HepG2 (cell line): ENCODE results near the gene MMP24OS. TPM values are rescaled to one million over a fixed set of nuclear protein-coding genes. Genes with fewer than 3 reads are reported as not detected.
A peak's percentile ranks its signal among the peaks of the same experiment; 100 is the strongest.

Experiments
- BORCS8-MEF2B ChIP-seq: sonication (generic); formaldehyde crosslinking; IDR thresholded peaks from 2 replicates; pipeline ENCODE4 v1.8.0; 2022; ENCODE audit warnings: mild to moderate bottlenecking, missing genetic modification reagents
- HOXA3 ChIP-seq: sonication (generic); formaldehyde crosslinking; IDR thresholded peaks from 2 replicates; pipeline ENCODE4 v1.5.0; 2020; ENCODE audit warnings: missing genetic modification reagents
- KDM3A ChIP-seq: IDR thresholded peaks from 2 replicates; pipeline ENCODE4 v1.6.1; 2018; ENCODE audit warnings: low read depth, missing compliant biosample characterization
- KDM5B ChIP-seq: sonication (generic); formaldehyde crosslinking; IDR thresholded peaks from 2 replicates; pipeline ENCODE4 v1.4.0; 2020; ENCODE audit warnings: missing genetic modification reagents, mild to moderate bottlenecking, borderline replicate concordance
- SNAI1 ChIP-seq: sonication (generic); formaldehyde crosslinking; IDR thresholded peaks from 2 replicates; pipeline ENCODE4 v1.5.0; 2020; ENCODE audit warnings: mild to moderate bottlenecking, missing genetic modification reagents, borderline replicate concordance
- TAF15 ChIP-seq: fragments of 200-400 bp; formaldehyde crosslinking; IDR thresholded peaks from one replicate; pipeline ENCODE4 v1.6.1; 2018; ENCODE audit warnings: mild to moderate bottlenecking, low read depth, low read length; ENCODE audit not compliant: poor library complexity, severe bottlenecking
- ZNF343 ChIP-seq: sonication (generic); formaldehyde crosslinking; IDR thresholded peaks from 2 replicates; pipeline ENCODE4 v1.4.0; 2020; ENCODE audit warnings: mild to moderate bottlenecking, missing genetic modification reagents
- ZNF563 ChIP-seq: sonication (generic); formaldehyde crosslinking; IDR thresholded peaks from 2 replicates; pipeline ENCODE4 v1.8.0; 2022; ENCODE audit warnings: mild to moderate bottlenecking, moderate library complexity, missing genetic modification reagents
- ZNF777 ChIP-seq: sonication (generic); formaldehyde crosslinking; IDR thresholded peaks from 2 replicates; pipeline ENCODE4 v1.4.0; 2020; ENCODE audit warnings: missing genetic modification reagents
- ZNF850 ChIP-seq: sonication (generic); formaldehyde crosslinking; conservative IDR thresholded peaks from 2 replicates; pipeline ENCODE4 v1.9.0; 2021; ENCODE audit warnings: mild to moderate bottlenecking, missing genetic modification reagents
- ZNF891 ChIP-seq: sonication (generic); formaldehyde crosslinking; IDR thresholded peaks from 2 replicates; pipeline ENCODE4 v1.5.0; 2020; ENCODE audit warnings: mild to moderate bottlenecking, missing genetic modification reagents
- ZSCAN20 ChIP-seq: sonication (generic); formaldehyde crosslinking; IDR thresholded peaks from 2 replicates; pipeline ENCODE4 v1.4.0; 2020; ENCODE audit warnings: missing genetic modification reagents, mild to moderate bottlenecking, borderline replicate concordance
- polyA plus RNA-seq, 8 experiments: library from polyadenylated mRNA; depleted of rRNA in 3 of 8; stranded (reverse) in 7 of 8; unstranded in 1 of 8; fragments of >200 nt; fragmentation: Illumina TruSeq in 4 of 8; extraction: Trizol in 4 of 8; gene quantifications; 2 replicates each; pipeline versions ENCODE4 v1.2.1 to v1.2.3, GENCODE V29; 2011 to 2016; ENCODE audit warnings: low read depth in 4 of 8, missing spikeins in 1 of 8, mixed read lengths in 1 of 8; ENCODE audit not compliant: insufficient read depth in 1 of 8
- total RNA-seq, 5 experiments: library from RNA; depleted of rRNA; stranded (reverse); fragments of >200 nt; fragmentation: Illumina TruSeq; extraction: Trizol; gene quantifications; 2 replicates each; pipeline ENCODE4 v1.2.3, GENCODE V29; 2016; ENCODE audit warnings: low read depth in 1 of 5
- TF ChIP-seq, protein P1 (sequence below): sonication (generic); formaldehyde crosslinking; IDR thresholded peaks from 2 replicates; pipeline ENCODE4 v1.4.0; 2020; ENCODE audit warnings: missing genetic modification reagents, borderline replicate concordance
- TF ChIP-seq, protein P2 (sequence below): sonication (generic); formaldehyde crosslinking; IDR thresholded peaks from 2 replicates; pipeline ENCODE4 v1.4.0; 2020; ENCODE audit warnings: mild to moderate bottlenecking, missing genetic modification reagents
- TF ChIP-seq, protein P3 (sequence below): sonication (generic); formaldehyde crosslinking; IDR thresholded peaks from 2 replicates; pipeline ENCODE4 v1.4.0; 2020; ENCODE audit warnings: mild to moderate bottlenecking, missing genetic modification reagents
- TF ChIP-seq, protein P4 (sequence below): IDR thresholded peaks from 2 replicates; pipeline ENCODE4 v1.6.1; 2016; ENCODE audit warnings: mild to moderate bottlenecking
- TF ChIP-seq, protein P5 (sequence below): IDR thresholded peaks from 2 replicates; pipeline ENCODE4 v1.6.1; 2016; ENCODE audit warnings: missing compliant biosample characterization, missing genetic modification reagents, borderline replicate concordance

Gene MMP24OS
- total and polyA plus RNA-seq, 2 of the 13 experiments (the other 11 are each of a cell fraction or from before 2014, with no cell fraction given): 6.0 to 8.5 TPM

DNA sequence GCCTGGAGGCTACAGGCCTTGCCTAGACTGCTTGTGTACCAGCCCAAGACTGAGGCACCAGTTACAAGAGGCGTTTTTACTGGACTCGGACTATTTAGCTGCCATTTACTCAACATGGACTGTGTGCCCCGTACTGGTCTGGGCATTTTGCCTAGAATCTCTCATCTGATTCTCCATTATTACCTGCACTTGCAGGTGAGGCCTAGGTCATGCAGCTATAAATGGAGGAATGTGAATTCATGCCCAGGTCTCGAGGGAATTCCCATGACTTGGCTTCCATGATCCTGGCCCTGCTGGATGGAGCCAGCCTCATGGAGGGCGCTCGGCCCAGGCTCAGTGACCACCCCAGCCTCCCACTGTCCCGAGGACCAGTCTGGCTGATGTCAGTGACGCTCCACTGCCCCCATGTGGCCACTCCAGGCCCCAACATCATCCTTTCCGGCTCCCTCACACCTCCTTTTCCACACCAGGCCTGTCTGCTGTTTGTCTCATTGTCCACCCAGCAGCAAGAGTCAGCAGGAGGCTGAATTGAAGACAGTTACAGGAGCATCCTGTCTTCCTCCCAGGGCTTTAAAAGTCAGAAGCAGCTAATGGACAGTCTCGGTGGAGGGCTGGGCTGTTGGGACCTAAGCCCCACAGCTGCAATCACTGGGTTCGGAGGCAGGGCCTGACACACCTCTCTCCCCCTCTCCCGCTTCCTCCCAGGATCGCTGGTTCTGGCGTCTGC is 8.7 kb downstream of the MMP24OS start (continued):
- TF ChIP-seq, protein P1, sequence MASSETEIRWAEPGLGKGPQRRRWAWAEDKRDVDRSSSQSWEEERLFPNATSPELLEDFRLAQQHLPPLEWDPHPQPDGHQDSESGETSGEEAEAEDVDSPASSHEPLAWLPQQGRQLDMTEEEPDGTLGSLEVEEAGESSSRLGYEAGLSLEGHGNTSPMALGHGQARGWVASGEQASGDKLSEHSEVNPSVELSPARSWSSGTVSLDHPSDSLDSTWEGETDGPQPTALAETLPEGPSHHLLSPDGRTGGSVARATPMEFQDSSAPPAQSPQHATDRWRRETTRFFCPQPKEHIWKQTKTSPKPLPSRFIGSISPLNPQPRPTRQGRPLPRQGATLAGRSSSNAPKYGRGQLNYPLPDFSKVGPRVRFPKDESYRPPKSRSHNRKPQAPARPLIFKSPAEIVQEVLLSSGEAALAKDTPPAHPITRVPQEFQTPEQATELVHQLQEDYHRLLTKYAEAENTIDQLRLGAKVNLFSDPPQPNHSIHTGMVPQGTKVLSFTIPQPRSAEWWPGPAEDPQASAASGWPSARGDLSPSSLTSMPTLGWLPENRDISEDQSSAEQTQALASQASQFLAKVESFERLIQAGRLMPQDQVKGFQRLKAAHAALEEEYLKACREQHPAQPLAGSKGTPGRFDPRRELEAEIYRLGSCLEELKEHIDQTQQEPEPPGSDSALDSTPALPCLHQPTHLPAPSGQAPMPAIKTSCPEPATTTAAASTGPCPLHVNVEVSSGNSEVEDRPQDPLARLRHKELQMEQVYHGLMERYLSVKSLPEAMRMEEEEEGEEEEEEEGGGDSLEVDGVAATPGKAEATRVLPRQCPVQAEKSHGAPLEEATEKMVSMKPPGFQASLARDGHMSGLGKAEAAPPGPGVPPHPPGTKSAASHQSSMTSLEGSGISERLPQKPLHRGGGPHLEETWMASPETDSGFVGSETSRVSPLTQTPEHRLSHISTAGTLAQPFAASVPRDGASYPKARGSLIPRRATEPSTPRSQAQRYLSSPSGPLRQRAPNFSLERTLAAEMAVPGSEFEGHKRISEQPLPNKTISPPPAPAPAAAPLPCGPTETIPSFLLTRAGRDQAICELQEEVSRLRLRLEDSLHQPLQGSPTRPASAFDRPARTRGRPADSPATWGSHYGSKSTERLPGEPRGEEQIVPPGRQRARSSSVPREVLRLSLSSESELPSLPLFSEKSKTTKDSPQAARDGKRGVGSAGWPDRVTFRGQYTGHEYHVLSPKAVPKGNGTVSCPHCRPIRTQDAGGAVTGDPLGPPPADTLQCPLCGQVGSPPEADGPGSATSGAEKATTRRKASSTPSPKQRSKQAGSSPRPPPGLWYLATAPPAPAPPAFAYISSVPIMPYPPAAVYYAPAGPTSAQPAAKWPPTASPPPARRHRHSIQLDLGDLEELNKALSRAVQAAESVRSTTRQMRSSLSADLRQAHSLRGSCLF: no peak
- no peak for TF ChIP-seq ZNF777 (CRISPR knock-in tag)
- TF ChIP-seq TAF15: no peak
- TF ChIP-seq, protein P2, sequence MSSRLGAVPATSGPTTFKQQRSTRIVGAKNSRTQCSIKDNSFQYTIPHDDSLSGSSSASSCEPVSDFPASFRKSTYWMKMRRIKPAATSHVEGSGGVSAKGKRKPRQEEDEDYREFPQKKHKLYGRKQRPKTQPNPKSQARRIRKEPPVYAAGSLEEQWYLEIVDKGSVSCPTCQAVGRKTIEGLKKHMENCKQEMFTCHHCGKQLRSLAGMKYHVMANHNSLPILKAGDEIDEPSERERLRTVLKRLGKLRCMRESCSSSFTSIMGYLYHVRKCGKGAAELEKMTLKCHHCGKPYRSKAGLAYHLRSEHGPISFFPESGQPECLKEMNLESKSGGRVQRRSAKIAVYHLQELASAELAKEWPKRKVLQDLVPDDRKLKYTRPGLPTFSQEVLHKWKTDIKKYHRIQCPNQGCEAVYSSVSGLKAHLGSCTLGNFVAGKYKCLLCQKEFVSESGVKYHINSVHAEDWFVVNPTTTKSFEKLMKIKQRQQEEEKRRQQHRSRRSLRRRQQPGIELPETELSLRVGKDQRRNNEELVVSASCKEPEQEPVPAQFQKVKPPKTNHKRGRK (CRISPR knock-in tag): no peak
- no peak for TF ChIP-seq ZNF563 (CRISPR knock-in tag)
- 0 out of 2 replicates have a peak, but pooled peaks have one; percentile 59 for TF ChIP-seq ZNF343 (CRISPR knock-in tag)
- TF ChIP-seq ZNF891 (CRISPR knock-in tag): peak; percentile 47; the same call in 1 of the 2 replicates
- peak; percentile 69; the same call in 1 of the 2 replicates for TF ChIP-seq KDM5B (CRISPR knock-in tag)
- TF ChIP-seq ZNF850: no peak
- TF ChIP-seq, protein P3, sequence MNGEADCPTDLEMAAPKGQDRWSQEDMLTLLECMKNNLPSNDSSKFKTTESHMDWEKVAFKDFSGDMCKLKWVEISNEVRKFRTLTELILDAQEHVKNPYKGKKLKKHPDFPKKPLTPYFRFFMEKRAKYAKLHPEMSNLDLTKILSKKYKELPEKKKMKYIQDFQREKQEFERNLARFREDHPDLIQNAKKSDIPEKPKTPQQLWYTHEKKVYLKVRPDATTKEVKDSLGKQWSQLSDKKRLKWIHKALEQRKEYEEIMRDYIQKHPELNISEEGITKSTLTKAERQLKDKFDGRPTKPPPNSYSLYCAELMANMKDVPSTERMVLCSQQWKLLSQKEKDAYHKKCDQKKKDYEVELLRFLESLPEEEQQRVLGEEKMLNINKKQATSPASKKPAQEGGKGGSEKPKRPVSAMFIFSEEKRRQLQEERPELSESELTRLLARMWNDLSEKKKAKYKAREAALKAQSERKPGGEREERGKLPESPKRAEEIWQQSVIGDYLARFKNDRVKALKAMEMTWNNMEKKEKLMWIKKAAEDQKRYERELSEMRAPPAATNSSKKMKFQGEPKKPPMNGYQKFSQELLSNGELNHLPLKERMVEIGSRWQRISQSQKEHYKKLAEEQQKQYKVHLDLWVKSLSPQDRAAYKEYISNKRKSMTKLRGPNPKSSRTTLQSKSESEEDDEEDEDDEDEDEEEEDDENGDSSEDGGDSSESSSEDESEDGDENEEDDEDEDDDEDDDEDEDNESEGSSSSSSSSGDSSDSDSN (CRISPR knock-in tag): peak; percentile 55
- TF ChIP-seq ZSCAN20 (CRISPR knock-in tag): no peak
- TF ChIP-seq BORCS8-MEF2B (CRISPR knock-in tag): peak; percentile 69; the same call in 1 of the 2 replicates
- TF ChIP-seq, protein P4, sequence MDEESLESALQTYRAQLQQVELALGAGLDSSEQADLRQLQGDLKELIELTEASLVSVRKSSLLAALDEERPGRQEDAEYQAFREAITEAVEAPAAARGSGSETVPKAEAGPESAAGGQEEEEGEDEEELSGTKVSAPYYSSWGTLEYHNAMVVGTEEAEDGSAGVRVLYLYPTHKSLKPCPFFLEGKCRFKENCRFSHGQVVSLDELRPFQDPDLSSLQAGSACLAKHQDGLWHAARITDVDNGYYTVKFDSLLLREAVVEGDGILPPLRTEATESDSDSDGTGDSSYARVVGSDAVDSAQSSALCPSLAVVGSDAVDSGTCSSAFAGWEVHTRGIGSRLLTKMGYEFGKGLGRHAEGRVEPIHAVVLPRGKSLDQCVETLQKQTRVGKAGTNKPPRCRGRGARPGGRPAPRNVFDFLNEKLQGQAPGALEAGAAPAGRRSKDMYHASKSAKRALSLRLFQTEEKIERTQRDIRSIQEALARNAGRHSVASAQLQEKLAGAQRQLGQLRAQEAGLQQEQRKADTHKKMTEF (CRISPR knock-in tag): peak; percentile 54; the same call in 1 of the 2 replicates
- TF ChIP-seq HOXA3 (CRISPR knock-in tag): peak; percentile 68
- TF ChIP-seq, protein P5, sequence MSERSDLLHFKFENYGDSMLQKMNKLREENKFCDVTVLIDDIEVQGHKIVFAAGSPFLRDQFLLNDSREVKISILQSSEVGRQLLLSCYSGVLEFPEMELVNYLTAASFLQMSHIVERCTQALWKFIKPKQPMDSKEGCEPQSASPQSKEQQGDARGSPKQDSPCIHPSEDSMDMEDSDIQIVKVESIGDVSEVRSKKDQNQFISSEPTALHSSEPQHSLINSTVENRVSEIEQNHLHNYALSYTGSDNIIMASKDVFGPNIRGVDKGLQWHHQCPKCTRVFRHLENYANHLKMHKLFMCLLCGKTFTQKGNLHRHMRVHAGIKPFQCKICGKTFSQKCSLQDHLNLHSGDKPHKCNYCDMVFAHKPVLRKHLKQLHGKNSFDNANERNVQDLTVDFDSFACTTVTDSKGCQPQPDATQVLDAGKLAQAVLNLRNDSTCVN: peak; percentile 79
- TF ChIP-seq SNAI1 (CRISPR knock-in tag): no peak
- TF ChIP-seq KDM3A (CRISPR knock-in tag): peak; percentile 63; the same call in 1 of the 2 replicates
